HG03103 (cell line): Measurements from ENCODE around the gene MAGEB6.
"Not testable (repeated sequence)": the region's sequence is repeated elsewhere in the genome, so short reads cannot be mapped to it uniquely, and the experiment has no call there.

Experiments
- ATAC-seq: cut with Tn5 transposase; IDR thresholded peaks from one replicate; pipeline ENCODE4 v1.9.1; 2021; ENCODE audit warnings: low read depth; ENCODE audit not compliant: unreplicated experiment

MAGEB6 gene, protein sequence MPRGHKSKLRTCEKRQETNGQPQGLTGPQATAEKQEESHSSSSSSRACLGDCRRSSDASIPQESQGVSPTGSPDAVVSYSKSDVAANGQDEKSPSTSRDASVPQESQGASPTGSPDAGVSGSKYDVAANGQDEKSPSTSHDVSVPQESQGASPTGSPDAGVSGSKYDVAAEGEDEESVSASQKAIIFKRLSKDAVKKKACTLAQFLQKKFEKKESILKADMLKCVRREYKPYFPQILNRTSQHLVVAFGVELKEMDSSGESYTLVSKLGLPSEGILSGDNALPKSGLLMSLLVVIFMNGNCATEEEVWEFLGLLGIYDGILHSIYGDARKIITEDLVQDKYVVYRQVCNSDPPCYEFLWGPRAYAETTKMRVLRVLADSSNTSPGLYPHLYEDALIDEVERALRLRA

DNA sequence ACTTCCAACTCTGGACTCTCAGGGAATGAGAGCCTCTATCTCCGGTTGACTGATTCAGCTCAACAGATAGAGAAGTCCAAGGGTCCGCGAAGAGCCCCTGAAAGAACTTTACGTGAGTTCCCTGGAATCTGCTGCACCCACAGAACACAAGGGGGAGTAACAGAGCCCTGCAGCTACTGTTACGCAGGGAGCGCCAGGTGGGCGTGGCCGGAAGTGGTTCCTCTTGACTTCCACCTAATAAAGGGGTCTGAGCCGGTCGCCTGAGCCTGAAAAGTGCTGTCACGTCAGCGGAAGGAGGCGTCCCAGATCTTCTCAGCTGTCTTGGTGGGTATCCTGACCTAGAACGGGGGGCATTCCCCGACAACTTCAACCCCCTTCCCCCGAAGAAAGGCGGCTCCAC lies at the start of gene MAGEB6:
Gene MAGEB6 (plus strand): TSS at position 237 of the 400 bp plus-strand sequence. CDS start 1,407 bp downstream, outside the sequence.
- ATAC-seq = no peak

DNA sequence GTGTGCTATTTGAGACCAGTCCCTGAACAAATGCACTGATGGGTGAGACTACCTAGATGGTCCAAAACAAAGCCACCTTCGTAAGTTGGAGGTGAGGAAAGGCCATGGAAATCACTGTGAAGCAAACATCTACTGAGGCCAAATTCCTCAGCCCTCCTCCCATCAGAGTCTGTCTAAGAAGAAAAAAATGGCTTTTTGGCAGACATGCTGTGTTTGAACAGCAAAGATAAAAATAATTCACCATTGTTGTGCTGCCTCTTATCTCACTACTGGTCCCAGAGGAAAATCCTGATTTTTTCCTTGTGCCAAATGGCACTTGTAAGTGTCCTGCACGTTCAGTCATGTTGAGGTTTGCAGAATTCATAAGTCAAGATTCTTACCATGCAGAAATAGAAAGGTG lies 46.2 kb upstream of the MAGEB6 start:
- ATAC-seq = no peak

DNA sequence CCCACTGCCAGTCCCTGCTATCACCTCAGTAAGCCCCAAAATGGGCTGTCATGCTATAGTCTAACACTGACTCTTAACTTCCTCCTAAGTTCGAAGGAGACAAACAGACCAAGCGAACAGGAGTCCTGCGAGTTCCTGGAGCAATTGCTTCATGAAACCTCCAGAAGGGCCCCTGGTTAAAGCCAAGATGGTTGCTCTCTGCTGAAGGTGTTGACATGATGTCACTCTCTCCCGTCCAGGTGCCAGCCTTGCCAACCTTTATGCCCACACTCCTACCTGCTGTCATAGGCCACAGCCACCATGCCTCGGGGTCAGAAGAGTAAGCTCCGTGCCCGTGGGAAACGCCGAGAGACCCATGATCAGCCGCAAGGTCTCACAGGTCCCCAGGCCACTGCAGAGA lies 31.9 kb upstream of the MAGEB6 start, which contains the start of gene MAGEB6B:
Gene MAGEB6B (plus strand): TSS at position 301 of the 400 bp plus-strand sequence. CDS start 0 bp downstream, at position 301.
- ATAC-seq = no peak

DNA sequence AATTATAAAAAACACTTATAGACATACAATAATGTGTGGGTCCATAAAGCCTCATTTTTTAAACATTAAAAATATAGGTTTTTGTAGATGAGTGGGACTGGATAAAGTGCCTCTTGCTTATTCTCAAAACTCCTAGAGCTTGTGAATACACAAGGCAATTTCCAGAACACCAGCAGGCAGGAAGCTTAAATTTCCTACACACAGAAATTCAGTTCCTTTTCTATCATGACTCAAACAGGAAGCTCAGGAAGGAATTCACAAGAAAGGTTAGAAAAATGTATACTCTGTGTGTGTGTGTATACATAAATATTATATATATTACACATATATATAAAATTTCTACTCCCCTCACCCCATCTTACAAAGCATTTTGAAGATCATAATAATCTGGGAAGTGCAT lies 11.3 kb downstream of the MAGEB6 start:
- ATAC-seq = no peak

DNA sequence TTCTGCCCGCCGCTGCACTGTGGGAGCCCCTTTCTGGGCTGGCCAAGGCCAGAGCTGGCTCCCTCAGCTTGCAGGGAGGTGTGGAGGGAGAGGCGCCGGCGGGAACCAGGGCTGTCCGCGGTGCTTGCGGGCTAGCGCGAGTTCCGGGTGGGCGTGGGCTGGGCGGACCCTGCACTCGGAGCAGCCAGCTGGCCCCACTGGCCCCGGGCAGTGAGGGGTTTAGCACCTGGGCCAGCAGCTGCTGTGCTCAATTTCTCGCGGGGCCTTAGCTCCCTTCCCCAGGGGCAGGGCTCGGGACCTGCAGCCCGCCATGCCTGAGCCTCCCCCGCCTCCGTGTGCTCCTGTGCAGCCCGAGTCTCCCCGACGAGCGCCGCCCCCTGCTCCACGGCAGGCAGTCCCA lies 12.5 kb downstream of the MAGEB6 start:
- ATAC-seq = not testable (repeated sequence)

DNA sequence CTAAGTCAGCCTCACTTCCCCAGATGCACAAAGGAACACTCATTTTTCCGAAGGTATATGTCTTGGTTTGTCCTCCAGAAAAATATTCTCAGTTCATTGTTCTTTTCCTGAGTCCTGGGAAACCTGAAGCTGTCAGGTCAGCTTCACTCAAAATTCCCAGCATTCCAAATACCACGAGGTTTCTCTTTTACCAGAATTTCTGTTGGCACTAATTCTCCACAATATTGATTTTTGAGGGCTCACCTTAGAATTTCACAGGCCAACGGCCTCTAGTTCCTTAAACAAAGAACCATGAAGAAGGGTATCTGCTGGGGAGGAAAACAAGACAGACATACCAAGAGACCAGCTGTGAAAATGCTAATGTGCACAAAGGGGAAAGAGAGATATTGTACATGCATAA lies 15.8 kb downstream of the MAGEB6 start:
- ATAC-seq = no peak

DNA sequence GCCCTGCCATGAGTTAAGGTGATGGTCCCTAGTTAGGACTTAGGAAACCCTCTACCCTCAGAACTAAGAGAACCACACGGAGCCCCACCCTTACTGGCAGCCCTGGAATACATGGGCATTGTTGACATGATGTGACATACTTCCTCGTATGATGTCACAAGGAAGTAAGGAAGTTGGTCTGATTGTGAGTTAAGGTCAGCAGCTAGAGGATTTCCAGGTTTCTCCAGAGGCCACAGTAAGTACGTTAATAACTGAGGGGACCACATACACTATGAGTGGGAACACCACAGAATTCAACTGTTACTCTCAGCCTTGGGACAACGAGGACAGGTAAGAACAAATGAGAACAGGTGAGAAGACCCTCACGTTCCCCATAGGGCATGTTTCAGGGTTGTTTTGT lies 23.6 kb downstream of the MAGEB6 start, which contains the start of gene MAGEB5:
Gene MAGEB5 (plus strand): TSS at position 301 of the 400 bp plus-strand sequence. CDS start 1,133 bp downstream, outside the sequence.
- no peak for ATAC-seq

DNA sequence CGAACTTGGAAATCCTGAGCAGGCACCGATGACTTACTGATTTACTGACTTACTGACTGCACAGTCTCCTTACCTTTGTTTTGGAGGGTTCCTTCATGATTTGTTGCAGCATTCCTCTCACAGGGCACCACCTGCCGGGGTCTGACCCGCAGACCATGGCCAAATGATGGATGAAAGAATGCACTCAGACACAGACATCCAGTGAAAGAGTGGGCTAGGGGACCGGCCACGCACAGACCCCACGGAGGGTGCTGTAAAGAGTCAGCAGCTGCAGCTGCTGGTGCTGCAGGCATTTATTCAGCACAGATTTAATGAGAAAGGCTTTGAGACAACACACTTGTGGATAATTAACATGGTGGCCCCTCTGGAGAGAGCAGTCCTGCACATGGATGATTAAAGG lies 27.1 kb downstream of the MAGEB6 start:
- ATAC-seq = no peak

DNA sequence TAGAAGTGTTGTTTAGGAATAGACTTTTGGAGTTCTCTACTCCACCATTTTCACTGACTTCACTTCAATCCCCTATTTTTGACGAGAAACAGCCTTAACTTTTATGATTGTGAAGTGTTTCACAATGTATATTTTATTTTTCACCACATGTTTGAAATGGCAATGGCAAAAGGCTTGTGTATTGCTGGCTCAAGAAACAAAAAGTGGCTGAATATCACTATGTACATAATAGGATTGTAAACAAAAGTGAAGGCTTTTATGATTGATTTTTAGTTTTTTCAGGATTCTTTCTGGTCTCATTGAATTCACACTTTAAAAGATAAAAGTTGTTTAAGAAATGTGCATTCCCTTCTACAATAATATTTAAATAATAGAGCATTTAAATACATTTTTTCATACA lies 41.9 kb downstream of the MAGEB6 start:
- no peak for ATAC-seq
